NCI-H2227 (cell line): Measurements from ENCODE around the gene PHF20.
A peak's percentile ranks its signal among the peaks of the same experiment; 100 is the strongest.
"Not testable (repeated sequence)": the region's sequence is repeated elsewhere in the genome, so short reads cannot be mapped to it uniquely, and the experiment has no call there.

Experiments used
- DNase-seq: peaks from one replicate; lab custom pipeline; 2025; ENCODE audit not compliant: unreplicated experiment; lab: John Stamatoyannopoulos, UW

Gene PHF20

GRCh38 chr20:35776513-35777101 lies 4.8 kb downstream of the PHF20 start:
- DNase-seq = no peak

GRCh38 chr20:35783811-35784210 lies 12.0 kb downstream of the PHF20 start:
- not testable (repeated sequence) for DNase-seq

GRCh38 chr20:35785541-35785940 lies 13.7 kb downstream of the PHF20 start:
- not testable (repeated sequence) for DNase-seq

GRCh38 chr20:35788796-35789195 lies 17.0 kb downstream of the PHF20 start:
- DNase-seq = no peak

- no peak for DNase-seq
Measured at GRCh38 chr20:35791097-35791496, 19.3 kb downstream of the PHF20 start.

- DNase-seq = no peak
Measured at GRCh38 chr20:35791821-35792220, 20.0 kb downstream of the PHF20 start.

GRCh38 chr20:35792740-35793139 lies 20.9 kb downstream of the PHF20 start:
- no peak for DNase-seq

- DNase-seq = no peak
Measured at GRCh38 chr20:35796571-35796970, 24.8 kb downstream of the PHF20 start.

- DNase-seq = no peak
Measured at GRCh38 chr20:35801865-35802264, 30.1 kb downstream of the PHF20 start.

- DNase-seq = no peak
Measured at GRCh38 chr20:35806075-35806474, 34.3 kb downstream of the PHF20 start.

- no peak for DNase-seq
Measured at GRCh38 chr20:35807877-35808276, 36.1 kb downstream of the PHF20 start.

- no peak for DNase-seq
Measured at GRCh38 chr20:35820715-35821114, 48.9 kb downstream of the PHF20 start.

GRCh38 chr20:35821807-35822242 lies 50.0 kb downstream of the PHF20 start:
- no peak for DNase-seq

- DNase-seq = no peak
Measured at GRCh38 chr20:35823147-35823546, 51.3 kb downstream of the PHF20 start.

GRCh38 chr20:35823937-35824336 lies 52.1 kb downstream of the PHF20 start:
- DNase-seq = no peak

- no peak for DNase-seq
Measured at GRCh38 chr20:35826397-35826998, 54.7 kb downstream of the PHF20 start.

GRCh38 chr20:35828434-35828833 lies 56.6 kb downstream of the PHF20 start:
- DNase-seq = peak; percentile 19

GRCh38 chr20:35828916-35829315 lies 57.1 kb downstream of the PHF20 start:
- DNase-seq = no peak

GRCh38 chr20:35830264-35830663 lies 58.4 kb downstream of the PHF20 start:
- no peak for DNase-seq

GRCh38 chr20:35831029-35831428 lies 59.2 kb downstream of the PHF20 start:
- no peak for DNase-seq

- no peak for DNase-seq
Measured at GRCh38 chr20:35831971-35832370, 60.2 kb downstream of the PHF20 start.

- no peak for DNase-seq
Measured at GRCh38 chr20:35833241-35833640, 61.4 kb downstream of the PHF20 start.

GRCh38 chr20:35837577-35838195 lies 65.9 kb downstream of the PHF20 start:
- no peak for DNase-seq
